ENCODE data around the gene ARHGAP12.

The ARHGAP12 gene

GRCh38 chr10:31948021-31948420, 19.4 kb upstream of the ARHGAP12 start:
- no peak for DNase-seq

GRCh38 chr10:31947144-31947926, 18.7 kb upstream of the ARHGAP12 start:
- peak; percentile 68 for DNase-seq

GRCh38 chr10:31945392-31945791, 16.8 kb upstream of the ARHGAP12 start:
- no peak for DNase-seq

GRCh38 chr10:31944071-31944433, 15.4 kb upstream of the ARHGAP12 start:
- no peak for DNase-seq

- DNase-seq: no peak
Measured at GRCh38 chr10:31942892-31943291, 14.3 kb upstream of the ARHGAP12 start.

GRCh38 chr10:31942435-31942834, 13.8 kb upstream of the ARHGAP12 start:
- DNase-seq: no peak

- DNase-seq: no peak
Measured at GRCh38 chr10:31940839-31941653, 12.4 kb upstream of the ARHGAP12 start.

- no peak for DNase-seq
Measured at GRCh38 chr10:31939797-31940708, 11.4 kb upstream of the ARHGAP12 start.

- no peak for DNase-seq
Measured at GRCh38 chr10:31937371-31937770, 8.7 kb upstream of the ARHGAP12 start.

GRCh38 chr10:31936933-31937332, 8.3 kb upstream of the ARHGAP12 start:
- no peak for DNase-seq

- DNase-seq: no peak
Measured at GRCh38 chr10:31936086-31936485, 7.5 kb upstream of the ARHGAP12 start.

- DNase-seq: no peak
Measured at GRCh38 chr10:31935678-31936077, 7.0 kb upstream of the ARHGAP12 start.

GRCh38 chr10:31932838-31933237, 4.2 kb upstream of the ARHGAP12 start:
- no peak for DNase-seq

GRCh38 chr10:31930856-31931255, 2.2 kb upstream of the ARHGAP12 start:
- DNase-seq: no peak

- DNase-seq: peak; percentile 57
Measured at GRCh38 chr10:31930023-31930751, 1.6 kb upstream of the ARHGAP12 start.

GRCh38 chr10:31929261-31930022, 811 bp upstream of the ARHGAP12 start:
- no peak for DNase-seq

- DNase-seq: peak; percentile 33
Measured at GRCh38 chr10:31927884-31928548, 615 bp downstream of the ARHGAP12 start.

GRCh38 chr10:31927565-31927883, 1.1 kb downstream of the ARHGAP12 start:
- no peak for DNase-seq

- no peak for DNase-seq
Measured at GRCh38 chr10:31926765-31927564, 1.7 kb downstream of the ARHGAP12 start.

- no peak for DNase-seq
Measured at GRCh38 chr10:31926160-31926559, 2.5 kb downstream of the ARHGAP12 start.
